ENCODE measurements around the gene FXYD2.
"Not testable (repeated sequence)": the region's sequence is repeated elsewhere in the genome, so short reads cannot be mapped to it uniquely, and the experiment has no call there.

DNA sequence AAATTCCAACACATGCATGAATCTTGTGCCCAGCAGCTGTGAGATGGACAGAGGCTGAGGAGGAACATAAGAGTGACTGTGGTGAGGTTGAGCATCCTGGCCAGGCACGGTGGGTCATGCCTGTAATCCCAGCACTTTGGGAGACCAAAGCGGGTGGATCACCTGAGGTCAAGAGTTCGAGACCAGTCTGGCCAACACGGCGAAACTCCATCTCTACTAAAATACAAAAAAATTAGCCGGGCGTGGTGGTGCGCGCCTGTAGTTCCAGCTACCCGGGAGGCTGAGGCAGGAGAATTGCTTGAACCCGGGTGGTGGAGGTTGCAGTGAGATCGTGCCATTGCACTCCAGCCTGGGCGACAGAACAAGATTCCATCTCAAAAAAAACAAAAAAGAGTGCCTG lies 41.0 kb upstream of the FXYD2 start:
- TF ChIP-seq, protein P1, sequence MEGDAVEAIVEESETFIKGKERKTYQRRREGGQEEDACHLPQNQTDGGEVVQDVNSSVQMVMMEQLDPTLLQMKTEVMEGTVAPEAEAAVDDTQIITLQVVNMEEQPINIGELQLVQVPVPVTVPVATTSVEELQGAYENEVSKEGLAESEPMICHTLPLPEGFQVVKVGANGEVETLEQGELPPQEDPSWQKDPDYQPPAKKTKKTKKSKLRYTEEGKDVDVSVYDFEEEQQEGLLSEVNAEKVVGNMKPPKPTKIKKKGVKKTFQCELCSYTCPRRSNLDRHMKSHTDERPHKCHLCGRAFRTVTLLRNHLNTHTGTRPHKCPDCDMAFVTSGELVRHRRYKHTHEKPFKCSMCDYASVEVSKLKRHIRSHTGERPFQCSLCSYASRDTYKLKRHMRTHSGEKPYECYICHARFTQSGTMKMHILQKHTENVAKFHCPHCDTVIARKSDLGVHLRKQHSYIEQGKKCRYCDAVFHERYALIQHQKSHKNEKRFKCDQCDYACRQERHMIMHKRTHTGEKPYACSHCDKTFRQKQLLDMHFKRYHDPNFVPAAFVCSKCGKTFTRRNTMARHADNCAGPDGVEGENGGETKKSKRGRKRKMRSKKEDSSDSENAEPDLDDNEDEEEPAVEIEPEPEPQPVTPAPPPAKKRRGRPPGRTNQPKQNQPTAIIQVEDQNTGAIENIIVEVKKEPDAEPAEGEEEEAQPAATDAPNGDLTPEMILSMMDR (IDR thresholded peaks at IDR 0.05), result not testable (repeated sequence)
- TF ChIP-seq POLR2AphosphoS5 (IDR thresholded peaks at IDR 0.05; ENCODE audit: insufficient read depth in 1 of 2, low read depth in 1 of 2); POLR2A (IDR thresholded peaks at IDR 0.05): not testable (repeated sequence)

Data from vagina (tissue), 2 donors.